Measurements from ENCODE around the gene TMEM41B. TPM values are rescaled to one million over a fixed set of nuclear protein-coding genes. Genes with fewer than 3 reads are reported as not detected.

TMEM41B gene
- total and polyA plus RNA-seq, 2 of the 8 experiments (the other 6 are each of a cell fraction or from before 2014, with no cell fraction given): 24.3 to 50.1 TPM

DNA sequence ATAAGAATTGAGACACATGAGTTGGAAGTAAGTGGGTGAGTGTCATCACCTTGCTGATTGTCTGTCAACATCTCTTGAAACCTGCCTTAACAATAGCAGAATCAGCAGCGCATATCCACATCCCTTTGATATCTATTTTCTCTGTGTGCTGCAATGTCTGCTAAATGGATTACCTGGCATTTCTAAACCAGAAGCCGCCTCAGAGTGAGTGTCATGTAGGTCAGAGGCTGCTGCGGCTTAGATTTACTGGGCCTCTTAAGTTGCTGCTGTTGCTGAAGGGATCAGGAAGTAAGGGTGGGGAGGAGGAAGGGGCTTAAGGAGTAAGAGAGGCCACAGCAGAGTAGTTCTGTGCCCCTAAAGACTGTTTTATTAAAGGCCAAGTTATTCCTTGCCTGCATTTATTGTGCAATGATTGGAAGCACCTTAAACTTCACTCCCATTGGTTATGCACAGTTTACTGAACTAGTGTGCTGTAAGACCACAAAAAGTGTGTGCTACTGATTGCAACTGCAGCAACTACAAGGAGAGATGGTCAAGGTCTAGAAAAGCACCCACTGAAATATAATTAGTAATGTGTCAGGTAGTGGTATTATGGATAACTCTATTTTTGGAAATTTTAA is 29.8 kb upstream of the TMEM41B start:
- Histone ChIP-seq H2BK15ac (ENCODE audit: low read length) (no peak overlapping the region), H2BK120ac (replicated peaks; ENCODE audit: low read depth, low read length) (no peak overlapping the region), H2BK12ac (ENCODE audit: low read depth, low read length) (no peak overlapping the region), H3K9ac (replicated peaks in 1 of 4; ENCODE audit: extremely low read depth in 1 of 4, low read depth in 3 of 4, low read length in 3 of 4) (no peak overlapping the region), H3K4me2 (ENCODE audit: insufficient read depth in 1 of 2, low read depth in 2 of 2, low read length in 2 of 2) (no peak overlapping the region), H3K18ac (ENCODE audit: extremely low read depth, low read length) (no peak overlapping the region), H4K5ac (ENCODE audit: insufficient read length, low read depth, low read length) (no peak overlapping the region), H3K36me3 (ENCODE audit: control insufficient read depth in 2 of 4, insufficient read depth in 4 of 4, low read length in 3 of 4) (no peaks in the 10 kb centered on the region), H2AK5ac (ENCODE audit: low read depth, low read length) (no peak overlapping the region), H3K23me2 (ENCODE audit: low read depth, low read length) (no peaks in the 10 kb centered on the region), H4K20me1 (replicated peaks in 1 of 2; ENCODE audit: control insufficient read depth in 1 of 2, insufficient read depth in 2 of 2, low read length in 2 of 2) (no peaks in the 10 kb centered on the region), H3K4ac (replicated peaks; ENCODE audit: insufficient read length, low read depth, low read length) (no peak overlapping the region), H3K27me3 (replicated peaks in 1 of 4; ENCODE audit: control insufficient read depth in 3 of 4, extremely low read depth in 1 of 4, insufficient read depth in 3 of 4, low read length in 3 of 4) (no peaks in the 10 kb centered on the region), H3K4me1 (replicated peaks in 1 of 4; ENCODE audit: control insufficient read depth in 3 of 4, insufficient read depth in 4 of 4, low read length in 3 of 4) (peaks cover 0 to 10% (median 4%) of the 10 kb centered on the region in 4 experiments; a peak in 2 of 7 replicates), H4K91ac (replicated peaks; ENCODE audit: insufficient read length, low read length) (no peak overlapping the region), H3K56ac (replicated peaks; ENCODE audit: insufficient read length, low read depth, low read length) (no peak overlapping the region), H2BK20ac (ENCODE audit: low read length) (no peak overlapping the region), H3K9me3 (ENCODE audit: insufficient read depth in 2 of 2, low read depth in 1 of 2, low read length in 1 of 2) (no peaks in the 10 kb centered on the region), H3K4me3 (ENCODE audit: extremely low read depth in 1 of 4, insufficient read depth in 2 of 4, low read depth in 3 of 4, low read length in 4 of 4) (no peak overlapping the region), H4K8ac (ENCODE audit: extremely low read depth, insufficient read depth, low read length) (no peak overlapping the region), H3K79me2 (ENCODE audit: control insufficient read depth in 1 of 2, insufficient read depth in 2 of 2, low read length in 2 of 2) (no peaks in the 10 kb centered on the region), H3K14ac (ENCODE audit: insufficient read length) (no peak overlapping the region), H3K79me1 (ENCODE audit: low read depth, low read length) (no peaks in the 10 kb centered on the region), H3K23ac (ENCODE audit: insufficient read length) (no peak overlapping the region), H3K27ac (ENCODE audit: low read depth, low read length) (no peak overlapping the region), H2BK5ac (ENCODE audit: low read depth, low read length) (no peak overlapping the region), H2AFZ (ENCODE audit: low read length) (no peak overlapping the region)
- TF ChIP-seq CBX5 (IDR thresholded peaks at IDR 0.05; ENCODE audit: low read depth, low read length) (no peak), SIN3A (conservative IDR thresholded peaks at IDR 0.05 in 1 of 2, IDR thresholded peaks at IDR 0.05 in 1 of 2; ENCODE audit: low read depth in 1 of 2, low read length in 2 of 2) (no peak), ZNF274 (IDR thresholded peaks at IDR 0.05; ENCODE audit: borderline replicate concordance, extremely low read depth, low read length) (no peak), SP1 (IDR thresholded peaks at IDR 0.05; ENCODE audit: low read depth, low read length) (no peak), SUZ12 (IDR thresholded peaks at IDR 0.05; ENCODE audit: low read length) (no peak), CREB1 (IDR thresholded peaks at IDR 0.05) (no peak), RNF2 (IDR thresholded peaks at IDR 0.05; ENCODE audit: borderline replicate concordance, low read depth, low read length, missing control alignments, poor library complexity, severe bottlenecking) (no peak), EGR1 (IDR thresholded peaks at IDR 0.05; ENCODE audit: borderline replicate concordance, low read depth, low read length) (no peak), TEAD4 (IDR thresholded peaks at IDR 0.05; ENCODE audit: low read depth, low read length) (no peak)
- TF ChIP-seq, protein P1, sequence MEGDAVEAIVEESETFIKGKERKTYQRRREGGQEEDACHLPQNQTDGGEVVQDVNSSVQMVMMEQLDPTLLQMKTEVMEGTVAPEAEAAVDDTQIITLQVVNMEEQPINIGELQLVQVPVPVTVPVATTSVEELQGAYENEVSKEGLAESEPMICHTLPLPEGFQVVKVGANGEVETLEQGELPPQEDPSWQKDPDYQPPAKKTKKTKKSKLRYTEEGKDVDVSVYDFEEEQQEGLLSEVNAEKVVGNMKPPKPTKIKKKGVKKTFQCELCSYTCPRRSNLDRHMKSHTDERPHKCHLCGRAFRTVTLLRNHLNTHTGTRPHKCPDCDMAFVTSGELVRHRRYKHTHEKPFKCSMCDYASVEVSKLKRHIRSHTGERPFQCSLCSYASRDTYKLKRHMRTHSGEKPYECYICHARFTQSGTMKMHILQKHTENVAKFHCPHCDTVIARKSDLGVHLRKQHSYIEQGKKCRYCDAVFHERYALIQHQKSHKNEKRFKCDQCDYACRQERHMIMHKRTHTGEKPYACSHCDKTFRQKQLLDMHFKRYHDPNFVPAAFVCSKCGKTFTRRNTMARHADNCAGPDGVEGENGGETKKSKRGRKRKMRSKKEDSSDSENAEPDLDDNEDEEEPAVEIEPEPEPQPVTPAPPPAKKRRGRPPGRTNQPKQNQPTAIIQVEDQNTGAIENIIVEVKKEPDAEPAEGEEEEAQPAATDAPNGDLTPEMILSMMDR (IDR thresholded peaks at IDR 0.05; ENCODE audit: control extremely low read depth in 1 of 3, insufficient read depth in 1 of 3, low read depth in 1 of 3, low read length in 3 of 3): no peak
- TF ChIP-seq, protein P2, sequence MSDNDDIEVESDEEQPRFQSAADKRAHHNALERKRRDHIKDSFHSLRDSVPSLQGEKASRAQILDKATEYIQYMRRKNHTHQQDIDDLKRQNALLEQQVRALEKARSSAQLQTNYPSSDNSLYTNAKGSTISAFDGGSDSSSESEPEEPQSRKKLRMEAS (IDR thresholded peaks at IDR 0.05): no peak
- ChIA-PET CTCF (ENCODE audit: partially characterized antibody) (no interaction called here), POLR2A (ENCODE audit: partially characterized antibody) (no interaction called here)
- FAIRE-seq: no peak
- no peak for DNase-seq (ENCODE audit: low read depth in 1 of 2, low spot score in 2 of 2)
- 87% methylated on average over 3 of the region's 3 CpGs; no CpG with 5 or more reads in 1 of the 2 experiments for WGBS, 2 experiments (ENCODE audit: extremely low coverage in 1 of 2, insufficient coverage in 1 of 2, insufficient read length in 1 of 2, insufficient replicate concordance in 2 of 2, low coverage in 1 of 2, low lambda C conversion rate in 2 of 2, missing lambda C conversion rate in 1 of 2)

All from H1 (cell line).